HepG2 (cell line): Measurements from ENCODE around the gene RANBP3. TPM values are rescaled to one million over a fixed set of nuclear protein-coding genes. Genes with fewer than 3 reads are reported as not detected.
A peak's percentile ranks its signal among the peaks of the same experiment; 100 is the strongest.

Experiments used
- AHR ChIP-seq: IDR thresholded peaks from 2 replicates; pipeline ENCODE4 v1.6.1; 2018; ENCODE audit warnings: missing genetic modification reagents, missing compliant biosample characterization
- BRF2 ChIP-seq: sonication (generic); formaldehyde crosslinking; IDR thresholded peaks from 2 replicates; pipeline ENCODE4 v1.8.1; 2022; ENCODE audit warnings: mild to moderate bottlenecking, missing genetic modification reagents
- CBFB ChIP-seq: sonication (generic); formaldehyde crosslinking; IDR thresholded peaks from 2 replicates; pipeline ENCODE4 v1.4.0; 2020; ENCODE audit warnings: missing genetic modification reagents
- CBX1 ChIP-seq: IDR thresholded peaks from one replicate; pipeline ENCODE4 v1.6.1; 2016; ENCODE audit warnings: antibody characterized with exemption, low read depth
- CSRNP1 ChIP-seq: sonication (generic); formaldehyde crosslinking; IDR thresholded peaks from 2 replicates; pipeline ENCODE4 v1.8.1; 2023; ENCODE audit warnings: mild to moderate bottlenecking, missing genetic modification reagents
- FOXA3 ChIP-seq: IDR thresholded peaks from 2 replicates; pipeline ENCODE4 v1.6.1; 2016; ENCODE audit warnings: missing genetic modification reagents, missing compliant biosample characterization
- GFI1 ChIP-seq: sonication (generic); formaldehyde crosslinking; IDR thresholded peaks from 2 replicates; pipeline ENCODE4 v1.5.0; 2020; ENCODE audit warnings: missing genetic modification reagents, mild to moderate bottlenecking, borderline replicate concordance
- NR2C2 ChIP-seq: sonication (generic); formaldehyde crosslinking; IDR thresholded peaks from 2 replicates; pipeline ENCODE4 v1.4.0; 2020; ENCODE audit warnings: missing genetic modification reagents, mild to moderate bottlenecking, moderate library complexity, borderline replicate concordance
- PHF20 ChIP-seq: sonication (generic); formaldehyde crosslinking; IDR thresholded peaks from 2 replicates; pipeline ENCODE4 v1.5.0; 2020; ENCODE audit warnings: mild to moderate bottlenecking, missing genetic modification reagents
- REPIN1 ChIP-seq: sonication (generic); formaldehyde crosslinking; IDR thresholded peaks from 2 replicates; pipeline ENCODE4 v1.8.0; 2022; ENCODE audit warnings: missing genetic modification reagents, low read depth, mild to moderate bottlenecking, borderline replicate concordance
- RFXAP ChIP-seq: sonication (generic); formaldehyde crosslinking; IDR thresholded peaks from 2 replicates; pipeline ENCODE4 v1.4.0; 2020; ENCODE audit warnings: missing genetic modification reagents, borderline replicate concordance
- SPEN ChIP-seq: sonication (generic); formaldehyde crosslinking; IDR thresholded peaks from 2 replicates; pipeline ENCODE4 v1.5.1; 2020; ENCODE audit warnings: low read depth, mild to moderate bottlenecking, missing genetic modification reagents
- TBL1XR1 ChIP-seq: fragments of 150-350 bp; IDR thresholded peaks from 2 replicates; pipeline ENCODE4 v1.6.1; 2014; ENCODE audit warnings: borderline replicate concordance, low read length; ENCODE audit not compliant: partially characterized antibody
- ZNF17 ChIP-seq: sonication (generic); formaldehyde crosslinking; IDR thresholded peaks from 2 replicates; pipeline ENCODE4 v1.5.0; 2020; ENCODE audit warnings: mild to moderate bottlenecking, missing genetic modification reagents
- ZNF235 ChIP-seq: sonication (generic); formaldehyde crosslinking; IDR thresholded peaks from 2 replicates; pipeline ENCODE4 v1.8.1; 2023; ENCODE audit warnings: mild to moderate bottlenecking, missing genetic modification reagents, borderline replicate concordance
- ZNF263 ChIP-seq: sonication (generic); formaldehyde crosslinking; IDR thresholded peaks from 2 replicates; pipeline ENCODE4 v1.4.0; 2020; ENCODE audit warnings: missing genetic modification reagents
- ZNF331 ChIP-seq: sonication (generic); formaldehyde crosslinking; IDR thresholded peaks from 2 replicates; pipeline ENCODE4 v1.4.0; 2020; ENCODE audit warnings: missing genetic modification reagents
- ZNF768 ChIP-seq: sonication (generic); formaldehyde crosslinking; IDR thresholded peaks from 2 replicates; pipeline ENCODE4 v1.4.0; 2020; ENCODE audit warnings: missing genetic modification reagents
- polyA plus RNA-seq, 8 experiments: library from polyadenylated mRNA; depleted of rRNA in 3 of 8; stranded (reverse) in 7 of 8; unstranded in 1 of 8; fragments of >200 nt; fragmentation: Illumina TruSeq in 4 of 8; extraction: Trizol in 4 of 8; gene quantifications; 2 replicates each; pipeline versions ENCODE4 v1.2.1 to v1.2.3, GENCODE V29; 2011 to 2016; ENCODE audit warnings: low read depth in 4 of 8, missing spikeins in 1 of 8, mixed read lengths in 1 of 8; ENCODE audit not compliant: insufficient read depth in 1 of 8
- total RNA-seq, 5 experiments: library from RNA; depleted of rRNA; stranded (reverse); fragments of >200 nt; fragmentation: Illumina TruSeq; extraction: Trizol; gene quantifications; 2 replicates each; pipeline ENCODE4 v1.2.3, GENCODE V29; 2016; ENCODE audit warnings: low read depth in 1 of 5
- TF ChIP-seq, protein P1 (sequence below): sonication (generic); formaldehyde crosslinking; IDR thresholded peaks from 2 replicates; pipeline ENCODE4 v1.4.0; 2020; ENCODE audit warnings: mild to moderate bottlenecking, low read depth, missing genetic modification reagents
- TF ChIP-seq, protein P2 (sequence below): IDR thresholded peaks from 2 replicates; pipeline ENCODE4 v1.6.1; 2016; ENCODE audit warnings: low read depth, control low read depth
- TF ChIP-seq, protein P3 (sequence below): IDR thresholded peaks from 2 replicates; pipeline ENCODE4 v1.6.1; 2016

The RANBP3 gene
- total and polyA plus RNA-seq, 2 of the 13 experiments (the other 11 are each of a cell fraction or from before 2014, with no cell fraction given), result 39.5 to 149 TPM

DNA sequence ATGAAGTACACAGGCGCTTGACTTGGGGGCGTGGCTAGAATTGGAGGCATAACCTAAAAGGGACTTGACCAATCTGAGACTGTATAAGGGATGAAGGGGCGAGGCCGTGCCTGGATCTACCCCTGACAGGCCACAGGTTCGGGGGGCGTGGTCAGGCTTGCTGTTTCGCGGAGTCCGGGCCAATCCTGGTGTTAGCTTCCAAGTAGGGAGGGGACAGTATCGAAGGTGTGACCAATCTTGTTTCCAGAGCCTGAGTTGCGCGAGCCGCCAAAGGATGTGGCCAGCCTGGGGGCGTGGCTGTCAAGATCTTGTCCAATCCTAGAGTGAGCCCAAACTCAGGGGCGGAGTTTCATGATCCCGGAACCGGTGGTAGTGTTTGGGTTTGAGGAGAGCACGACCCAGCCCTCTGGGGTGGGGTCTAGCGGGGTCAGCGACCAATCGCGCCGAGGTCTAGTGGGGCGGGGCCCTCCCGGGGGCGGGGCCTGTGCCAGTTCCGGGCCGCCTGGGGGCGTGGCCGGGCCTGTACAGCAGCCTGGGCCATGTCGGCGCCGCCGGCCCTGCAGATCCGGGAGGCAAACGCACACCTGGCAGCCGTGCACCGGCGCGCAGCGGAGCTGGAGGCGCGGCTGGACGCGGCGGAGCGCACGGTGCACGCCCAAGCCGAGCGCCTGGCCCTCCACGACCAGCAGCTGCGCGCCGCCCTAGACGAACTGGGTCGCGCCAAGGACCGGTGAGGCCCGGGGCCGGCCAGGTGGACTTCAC lies 73.4 kb downstream of the RANBP3 start, which contains the start of gene VMAC (continued):
- TF ChIP-seq BRF2 (CRISPR knock-in tag), result no peak
- TF ChIP-seq REPIN1 (CRISPR knock-in tag), result no peak; the same call in 1 of the 2 replicates
- peak; percentile 21 for TF ChIP-seq CBX1
- TF ChIP-seq, protein P1, sequence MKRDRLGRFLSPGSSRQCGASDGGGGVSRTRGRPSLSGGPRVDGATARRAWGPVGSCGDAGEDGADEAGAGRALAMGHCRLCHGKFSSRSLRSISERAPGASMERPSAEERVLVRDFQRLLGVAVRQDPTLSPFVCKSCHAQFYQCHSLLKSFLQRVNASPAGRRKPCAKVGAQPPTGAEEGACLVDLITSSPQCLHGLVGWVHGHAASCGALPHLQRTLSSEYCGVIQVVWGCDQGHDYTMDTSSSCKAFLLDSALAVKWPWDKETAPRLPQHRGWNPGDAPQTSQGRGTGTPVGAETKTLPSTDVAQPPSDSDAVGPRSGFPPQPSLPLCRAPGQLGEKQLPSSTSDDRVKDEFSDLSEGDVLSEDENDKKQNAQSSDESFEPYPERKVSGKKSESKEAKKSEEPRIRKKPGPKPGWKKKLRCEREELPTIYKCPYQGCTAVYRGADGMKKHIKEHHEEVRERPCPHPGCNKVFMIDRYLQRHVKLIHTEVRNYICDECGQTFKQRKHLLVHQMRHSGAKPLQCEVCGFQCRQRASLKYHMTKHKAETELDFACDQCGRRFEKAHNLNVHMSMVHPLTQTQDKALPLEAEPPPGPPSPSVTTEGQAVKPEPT, result 0 out of 2 replicates have a peak, but pooled peaks have one; percentile 62
- TF ChIP-seq AHR (CRISPR knock-in tag), result no peak
- TF ChIP-seq ZNF235 (CRISPR knock-in tag), result no peak
- TF ChIP-seq, protein P2, sequence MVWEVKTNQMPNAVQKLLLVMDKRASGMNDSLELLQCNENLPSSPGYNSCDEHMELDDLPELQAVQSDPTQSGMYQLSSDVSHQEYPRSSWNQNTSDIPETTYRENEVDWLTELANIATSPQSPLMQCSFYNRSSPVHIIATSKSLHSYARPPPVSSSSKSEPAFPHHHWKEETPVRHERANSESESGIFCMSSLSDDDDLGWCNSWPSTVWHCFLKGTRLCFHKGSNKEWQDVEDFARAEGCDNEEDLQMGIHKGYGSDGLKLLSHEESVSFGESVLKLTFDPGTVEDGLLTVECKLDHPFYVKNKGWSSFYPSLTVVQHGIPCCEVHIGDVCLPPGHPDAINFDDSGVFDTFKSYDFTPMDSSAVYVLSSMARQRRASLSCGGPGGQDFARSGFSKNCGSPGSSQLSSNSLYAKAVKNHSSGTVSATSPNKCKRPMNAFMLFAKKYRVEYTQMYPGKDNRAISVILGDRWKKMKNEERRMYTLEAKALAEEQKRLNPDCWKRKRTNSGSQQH (CRISPR knock-in tag), result no peak
- TF ChIP-seq NR2C2 (CRISPR knock-in tag), result no peak; the same call in 1 of the 2 replicates
- no peak for TF ChIP-seq PHF20 (CRISPR knock-in tag)
- no peak for TF ChIP-seq ZNF263 (CRISPR knock-in tag)
- TF ChIP-seq CSRNP1, result 0 out of 2 replicates have a peak, but pooled peaks have one; percentile 53
- no peak; the same call in 1 of the 2 replicates for TF ChIP-seq GFI1 (CRISPR knock-in tag)
- TF ChIP-seq ZNF768 (CRISPR knock-in tag), result peak; percentile 70; the same call in 1 of the 2 replicates
- TF ChIP-seq, protein P3, sequence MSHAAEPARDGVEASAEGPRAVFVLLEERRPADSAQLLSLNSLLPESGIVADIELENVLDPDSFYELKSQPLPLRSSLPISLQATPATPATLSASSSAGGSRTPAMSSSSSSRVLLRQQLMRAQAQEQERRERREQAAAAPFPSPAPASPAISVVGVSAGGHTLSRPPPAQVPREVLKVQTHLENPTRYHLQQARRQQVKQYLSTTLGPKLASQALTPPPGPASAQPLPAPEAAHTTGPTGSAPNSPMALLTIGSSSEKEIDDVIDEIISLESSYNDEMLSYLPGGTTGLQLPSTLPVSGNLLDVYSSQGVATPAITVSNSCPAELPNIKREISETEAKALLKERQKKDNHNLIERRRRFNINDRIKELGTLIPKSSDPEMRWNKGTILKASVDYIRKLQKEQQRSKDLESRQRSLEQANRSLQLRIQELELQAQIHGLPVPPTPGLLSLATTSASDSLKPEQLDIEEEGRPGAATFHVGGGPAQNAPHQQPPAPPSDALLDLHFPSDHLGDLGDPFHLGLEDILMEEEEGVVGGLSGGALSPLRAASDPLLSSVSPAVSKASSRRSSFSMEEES (CRISPR knock-in tag), result no peak
- no peak for TF ChIP-seq ZNF17 (CRISPR knock-in tag)
- TF ChIP-seq ZNF331 (CRISPR knock-in tag), result no peak
- peak; percentile 67; the same call in 1 of the 2 replicates for TF ChIP-seq RFXAP
- TF ChIP-seq CBFB (CRISPR knock-in tag), result no peak
- no peak for TF ChIP-seq TBL1XR1
- TF ChIP-seq SPEN (CRISPR knock-in tag), result peak; percentile 77
- peak; percentile 18; the same call in 1 of the 2 replicates for TF ChIP-seq FOXA3 (CRISPR knock-in tag)
